Renal pelvis (tissue), 4 donors: ENCODE data around the gene GMDS. TPM values are rescaled to one million over a fixed set of nuclear protein-coding genes. Genes with fewer than 3 reads are reported as not detected.
A peak's percentile ranks its signal among the peaks of the same experiment; 100 is the strongest.

Experiments
- DNase-seq: peaks from one replicate; pipeline ENCODE4 v3.0.0-alpha.2; 2013
- polyA plus RNA-seq, 3 donors: library from polyadenylated mRNA; unstranded; fragments of 120-200 nt; gene quantifications; one replicate each; pipeline ENCODE4 v1.2.1, GENCODE V29; 2013; ENCODE audit not compliant: insufficient read length in 3 of 3

Gene GMDS
- polyA plus RNA-seq, 3 donors: 66.8 to 76.2 (median 68.5) TPM

- DNase-seq: no peak
Observed at GRCh38 chr6:2147766-2148448, 97.5 kb downstream of the GMDS start.

- no peak for DNase-seq
Observed at GRCh38 chr6:2147261-2147660, 98.1 kb downstream of the GMDS start.

DNA sequence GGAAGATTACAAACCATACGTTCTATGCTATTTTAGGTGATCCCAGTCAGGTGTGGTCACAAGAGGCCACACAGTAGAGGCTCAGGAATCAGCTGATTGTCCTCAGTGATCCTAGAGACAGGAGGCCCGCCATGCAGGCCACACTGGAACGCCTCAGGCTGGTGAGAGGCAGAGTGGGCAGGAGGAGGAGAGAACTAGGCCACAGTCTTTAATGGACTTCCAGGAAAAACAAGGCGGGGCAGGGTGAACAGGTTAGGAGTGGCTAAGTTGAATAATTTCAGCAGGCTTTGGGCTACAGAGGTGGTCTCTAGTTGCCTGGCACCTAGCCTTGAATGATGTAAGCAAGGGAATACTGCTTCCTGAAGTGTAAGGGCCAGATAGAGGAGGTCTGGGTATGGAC is 101.2 kb downstream of the GMDS start:
- DNase-seq: no peak

DNA sequence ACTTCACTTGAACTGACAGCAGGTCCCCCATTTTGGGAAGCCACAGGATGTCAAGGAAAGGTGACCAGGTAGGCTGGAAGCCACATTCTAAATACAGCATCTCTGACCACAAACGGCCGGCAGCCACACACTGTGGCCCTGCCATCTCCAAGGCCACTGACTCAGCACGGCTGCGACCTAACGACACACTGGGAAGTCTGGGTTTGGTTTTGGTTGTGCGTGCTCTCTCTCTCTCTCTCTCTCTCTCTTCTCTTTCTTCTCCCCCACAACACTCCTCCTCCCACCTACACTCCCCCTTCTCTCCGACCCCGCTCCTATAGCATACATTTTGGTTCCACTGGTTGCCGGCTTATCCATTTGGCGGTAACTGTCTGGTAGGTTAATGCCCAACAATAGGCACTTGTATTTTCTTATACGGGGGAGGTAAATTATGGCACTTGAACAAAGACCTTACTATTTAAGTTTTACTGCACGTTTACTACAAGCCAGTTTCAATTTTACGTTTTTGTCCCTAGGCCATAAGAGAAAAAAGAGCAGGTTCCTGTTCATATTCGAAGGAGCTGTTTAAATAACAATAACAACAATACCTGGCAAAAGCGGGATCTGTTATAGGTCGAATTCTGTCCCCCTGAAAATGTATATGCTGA is 103.6 kb downstream of the GMDS start:
- DNase-seq: no peak

DNA sequence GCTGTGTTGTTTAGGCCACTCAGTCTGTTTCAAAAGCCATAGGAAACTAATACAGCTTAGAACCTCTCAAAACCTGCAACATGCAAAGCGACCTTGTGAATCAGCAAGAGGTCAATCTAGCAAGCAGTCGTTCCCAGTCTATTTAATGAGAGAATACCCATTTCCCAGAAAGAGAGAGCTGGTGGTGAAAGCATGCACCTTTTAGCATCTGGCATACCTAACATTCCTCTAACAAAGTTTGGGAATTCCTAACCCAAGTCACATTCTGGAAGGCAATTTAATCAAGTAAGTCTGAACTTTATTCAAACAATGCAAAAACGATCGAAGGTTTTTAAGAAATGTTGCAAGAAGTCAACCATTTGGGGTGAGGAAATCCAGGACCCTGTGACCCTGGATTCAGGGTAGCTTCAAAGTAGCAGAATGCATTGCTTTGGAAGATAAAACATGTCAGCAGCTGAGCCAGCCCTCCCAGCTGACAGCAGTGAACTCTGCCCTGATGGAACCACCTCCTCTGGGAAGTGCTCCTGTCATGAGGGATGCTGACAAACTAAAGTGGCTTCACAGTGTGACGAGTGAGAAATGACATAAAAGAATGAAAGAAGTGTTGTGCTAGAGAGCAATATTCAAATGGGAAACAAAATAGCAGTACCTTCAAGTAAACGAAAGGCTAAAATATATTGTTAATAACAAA is 104.8 kb downstream of the GMDS start:
- no peak for DNase-seq

GRCh38 chr6:2135401-2135800 is 110.0 kb downstream of the GMDS start:
- DNase-seq: no peak

GRCh38 chr6:2134554-2134953 is 110.9 kb downstream of the GMDS start:
- DNase-seq: no peak

GRCh38 chr6:2133716-2134310 is 111.6 kb downstream of the GMDS start:
- no peak for DNase-seq

DNA sequence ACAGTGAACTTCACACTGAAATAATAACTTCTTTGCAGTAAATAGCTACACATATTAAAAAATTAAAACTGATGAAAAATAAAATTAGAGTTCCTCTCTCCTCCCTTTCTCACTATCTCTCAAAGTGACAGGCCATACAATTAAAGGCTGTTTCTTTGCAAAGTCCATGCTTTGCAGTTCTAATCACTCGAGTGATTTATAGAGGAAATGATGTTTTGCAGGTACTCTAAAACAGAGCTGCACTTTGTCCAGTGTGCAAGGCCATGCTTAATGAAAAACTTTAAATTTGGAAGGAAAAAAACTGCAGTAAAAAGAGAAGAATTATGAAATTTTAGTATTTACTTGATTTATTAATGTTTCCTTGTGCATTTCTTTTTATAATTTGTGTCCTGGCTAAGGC is 112.5 kb downstream of the GMDS start:
- no peak for DNase-seq

GRCh38 chr6:2132416-2132815 is 113.0 kb downstream of the GMDS start:
- no peak for DNase-seq

DNA sequence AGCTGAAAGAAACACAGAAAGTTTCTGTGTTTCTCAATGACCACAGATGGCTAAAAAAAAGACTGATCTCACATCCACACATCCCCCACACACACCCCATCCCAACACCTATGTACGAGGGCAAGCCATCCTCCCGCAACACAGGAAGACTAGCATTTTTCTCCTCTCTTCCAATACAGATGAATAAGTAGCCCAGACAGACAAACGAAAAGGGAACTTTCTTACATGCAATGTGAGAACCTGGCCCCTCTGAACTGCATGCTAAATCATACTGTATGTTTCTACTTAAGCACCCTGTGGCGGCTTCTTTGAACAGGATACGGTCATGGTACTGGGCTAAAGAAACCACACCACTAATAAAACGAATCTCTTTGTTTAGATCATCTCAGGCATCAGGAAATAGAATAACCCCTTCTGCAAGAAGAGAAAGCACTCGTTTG is 116.2 kb downstream of the GMDS start:
- peak; percentile 78 for DNase-seq

GRCh38 chr6:2127484-2127911 is 117.9 kb downstream of the GMDS start:
- DNase-seq: no peak

DNA sequence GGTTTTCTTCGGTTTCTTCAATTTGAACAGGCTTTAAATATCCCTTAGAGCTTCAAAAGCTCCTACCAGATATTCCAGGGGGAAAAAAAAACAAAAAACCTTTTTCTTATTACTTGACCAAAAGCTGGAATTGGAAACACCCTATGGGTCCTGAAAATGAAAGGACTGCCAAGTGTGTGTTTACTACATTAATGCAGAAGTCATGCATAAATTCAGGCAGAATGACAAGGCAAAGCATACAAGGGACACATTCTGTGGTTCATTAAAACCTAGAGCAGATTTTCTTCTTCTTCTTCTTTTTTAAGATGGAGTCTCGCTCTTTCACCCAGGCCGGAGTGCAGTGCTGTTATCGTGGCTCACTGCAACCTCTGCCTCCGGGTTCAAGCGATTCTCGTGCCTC is 119.1 kb downstream of the GMDS start:
- DNase-seq: no peak

DNA sequence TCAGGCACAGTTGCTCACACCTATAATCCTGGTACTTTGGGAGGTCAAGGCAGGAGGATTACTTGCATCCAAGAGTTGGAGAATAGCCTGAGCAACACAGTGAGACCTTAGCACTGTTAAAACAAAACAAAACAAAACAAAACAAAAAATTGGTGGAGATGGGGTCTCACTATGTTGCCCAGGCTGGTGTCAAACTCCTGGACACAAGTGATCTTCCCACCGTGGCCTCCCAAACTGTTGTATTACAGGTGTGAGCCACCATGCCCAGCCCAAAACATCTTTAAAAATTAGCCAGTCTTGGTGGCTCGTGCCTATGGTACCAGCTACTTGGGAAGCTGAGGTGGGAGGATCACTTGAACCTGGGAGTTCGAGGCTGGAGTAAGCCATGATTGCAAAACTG is 120.2 kb downstream of the GMDS start:
- DNase-seq: no peak

- DNase-seq: no peak
Observed at GRCh38 chr6:2124260-2124709, 121.1 kb downstream of the GMDS start.

DNA sequence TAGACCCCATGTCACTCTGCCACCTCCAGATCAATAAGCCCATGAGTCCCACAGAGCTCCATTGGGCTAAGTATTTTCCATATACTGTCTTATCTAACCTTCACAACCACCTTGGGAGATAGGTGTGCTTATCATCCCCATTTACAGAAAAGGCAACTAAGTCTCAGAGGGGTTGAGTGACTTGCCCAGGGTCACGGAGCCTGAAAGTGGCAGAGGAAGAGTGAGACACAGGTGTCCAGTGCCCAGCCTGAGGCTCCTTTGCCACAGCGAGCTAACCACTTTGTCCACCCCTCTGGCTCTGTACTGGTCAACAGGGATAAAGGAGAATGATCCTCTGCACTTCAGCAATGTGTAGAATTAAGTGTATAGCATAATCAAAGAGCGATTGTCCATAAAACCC is 124.5 kb downstream of the GMDS start:
- no peak for DNase-seq

DNA sequence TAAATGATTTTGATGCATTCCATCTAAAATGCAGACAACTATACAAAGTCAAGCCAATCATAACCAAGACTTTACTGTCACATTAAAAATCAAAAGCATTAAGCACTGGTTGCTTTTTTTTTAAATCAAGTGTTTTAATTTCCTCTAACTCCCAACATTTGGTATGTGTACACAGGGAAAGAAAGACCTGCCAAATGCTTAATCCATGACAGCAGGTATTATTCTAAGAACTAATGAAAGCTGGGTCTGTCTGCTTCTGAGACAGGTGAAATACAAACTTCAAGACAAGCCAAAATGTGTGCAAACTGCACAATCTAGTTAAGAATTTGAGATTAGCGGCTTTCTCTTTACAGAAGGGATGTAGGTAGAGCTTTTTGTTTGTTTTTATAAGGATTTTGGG is 126.1 kb downstream of the GMDS start:
- DNase-seq: no peak

- no peak for DNase-seq
Observed at GRCh38 chr6:2118136-2118535, 127.3 kb downstream of the GMDS start.

GRCh38 chr6:2117447-2117846 is 128.0 kb downstream of the GMDS start:
- no peak for DNase-seq

GRCh38 chr6:2116496-2116895 is 128.9 kb downstream of the GMDS start:
- DNase-seq: no peak

- DNase-seq: no peak
Observed at GRCh38 chr6:2114100-2114499, 131.3 kb downstream of the GMDS start.

GRCh38 chr6:2111162-2111677 is 134.2 kb downstream of the GMDS start:
- DNase-seq: no peak

DNA sequence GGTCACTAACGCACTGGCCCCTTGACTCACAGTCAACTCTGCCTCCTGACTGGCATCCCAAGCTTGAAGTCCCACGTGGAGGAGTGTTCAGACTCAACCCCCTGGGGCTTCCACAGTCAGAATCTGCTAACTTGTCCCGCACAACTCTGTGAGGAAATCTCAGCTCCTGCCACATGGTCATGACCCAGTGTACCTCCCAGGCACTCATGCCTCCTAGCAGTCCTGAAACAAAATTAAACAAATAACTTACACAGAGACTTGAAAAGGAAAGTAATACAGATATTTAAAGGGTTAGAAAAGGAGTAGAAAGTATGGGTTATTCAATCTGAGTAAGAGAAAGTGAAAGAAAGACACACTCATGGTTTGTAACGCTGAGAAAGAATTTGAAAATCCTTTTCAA is 134.9 kb downstream of the GMDS start:
- no peak for DNase-seq
